H1 (cell line): Measurements from ENCODE around the gene SSTR5. TPM values are rescaled to one million over a fixed set of nuclear protein-coding genes. Genes with fewer than 3 reads are reported as not detected.
"Not testable (repeated sequence)": the region's sequence is repeated elsewhere in the genome, so short reads cannot be mapped to it uniquely, and the experiment has no call there.

Experiments
- CTCF ChIA-PET: fragments of 300-600 bp; sonication (Branson Sonifier 250); formaldehyde crosslinking; loops from one replicate; lab custom pipeline; 2021; ENCODE audit not compliant: partially characterized antibody; lab: Charles Lee
- POLR2A ChIA-PET: fragments of 300-600 bp; sonication (Branson Sonifier 250); formaldehyde crosslinking; loops from one replicate; lab custom pipeline; 2021; ENCODE audit warnings: inconsistent platforms; ENCODE audit not compliant: partially characterized antibody; lab: Charles Lee
- DNase-seq, 2 experiments: peaks; one replicate each; pipeline versions ENCODE4 v3.0.0 to v3.0.0-alpha.2; 2010 to 2022; ENCODE audit warnings: low spot score in 2 of 2, low read depth in 1 of 2, mixed read lengths in 1 of 2
- FAIRE-seq: peaks from 2 replicates; lab custom pipeline; 2011; peaks lifted over from hg19 to GRCh38; lab: Jason Lieb, UNC
- H2AFZ ChIP-seq: 2 replicates; pipeline ENCODE4 v1.8.1; 2012; ENCODE audit warnings: low read length, inconsistent platforms
- H2AK5ac ChIP-seq: 2 replicates; pipeline ENCODE4 v1.6.1; 2013; ENCODE audit warnings: low read depth, low read length
- H2BK120ac ChIP-seq: replicated peaks from 2 replicates; pipeline ENCODE3; 2013; ENCODE audit warnings: low read depth, low read length, inconsistent platforms
- H2BK12ac ChIP-seq: 2 replicates; pipeline ENCODE4 v1.6.1; 2013; ENCODE audit warnings: low read depth, low read length
- H2BK15ac ChIP-seq: 2 replicates; pipeline ENCODE4 v1.6.1; 2013; ENCODE audit warnings: low read length
- H2BK20ac ChIP-seq: 2 replicates; pipeline ENCODE4 v1.6.1; 2013; ENCODE audit warnings: low read length
- H2BK5ac ChIP-seq: 2 replicates; pipeline ENCODE4 v1.6.1; 2013; ENCODE audit warnings: low read depth, low read length
- H3K14ac ChIP-seq: 2 replicates; pipeline ENCODE4 v1.6.1; 2013; ENCODE audit warnings: inconsistent platforms; ENCODE audit not compliant: insufficient read length
- H3K18ac ChIP-seq: 2 replicates; pipeline ENCODE4 v1.6.1; 2013; ENCODE audit warnings: low read length; ENCODE audit errors: extremely low read depth
- H3K23ac ChIP-seq: 2 replicates; pipeline ENCODE4 v1.6.1; 2013; ENCODE audit warnings: inconsistent platforms; ENCODE audit not compliant: insufficient read length
- H3K23me2 ChIP-seq: 2 replicates; pipeline ENCODE4 v1.6.1; 2013; ENCODE audit warnings: low read depth, low read length
- H3K27ac ChIP-seq: 2 replicates; pipeline ENCODE4 v1.6.1; 2011; ENCODE audit warnings: low read depth, low read length, inconsistent platforms
- H3K27me3 ChIP-seq, 4 experiments: replicated peaks in 1 of 4; 1 replicate in 1 of 4; 2 replicates in 3 of 4; pipeline versions ENCODE4 v1.6.1 to v1.8.1; 2011 to 2013; ENCODE audit warnings: low read length in 3 of 4, mild to moderate bottlenecking in 3 of 4, inconsistent platforms in 2 of 4, mixed read lengths in 2 of 4, moderate library complexity in 1 of 4; ENCODE audit not compliant: control insufficient read depth in 3 of 4, insufficient read depth in 3 of 4; ENCODE audit errors: extremely low read depth in 1 of 4
- H3K36me3 ChIP-seq, 4 experiments: 2 replicates each; pipeline versions ENCODE4 v1.6.1 to v1.8.1; 2011 to 2013; ENCODE audit warnings: mild to moderate bottlenecking in 4 of 4, low read length in 3 of 4, moderate library complexity in 2 of 4, control low read depth in 1 of 4, inconsistent platforms in 1 of 4; ENCODE audit not compliant: insufficient read depth in 4 of 4, control insufficient read depth in 2 of 4
- H3K4ac ChIP-seq: replicated peaks from 2 replicates; pipeline ENCODE3; 2013; ENCODE audit warnings: low read length, low read depth, mixed read lengths, inconsistent platforms; ENCODE audit not compliant: insufficient read length
- H3K4me1 ChIP-seq, 4 experiments: replicated peaks in 1 of 4; 1 replicate in 1 of 4; 2 replicates in 3 of 4; pipeline versions ENCODE4 v1.6.1 to v1.8.1; 2011 to 2013; ENCODE audit warnings: low read length in 3 of 4, inconsistent platforms in 2 of 4, mixed read lengths in 1 of 4; ENCODE audit not compliant: insufficient read depth in 4 of 4, control insufficient read depth in 3 of 4
- H3K4me2 ChIP-seq, 2 experiments: 2 replicates each; pipeline versions ENCODE4 v1.6.1 to v1.8.1; 2011 to 2013; ENCODE audit warnings: low read depth in 2 of 2, low read length in 2 of 2, control low read depth in 1 of 2, inconsistent platforms in 1 of 2, mild to moderate bottlenecking in 1 of 2; ENCODE audit not compliant: insufficient read depth in 1 of 2
- H3K4me3 ChIP-seq, 4 experiments: fragments of 200-600, 300-600 bp in 1 of 4; sonication (generic), shearing (Covaris generic), sonication (Bioruptor Twin) in 1 of 4; 2 replicates each; pipeline versions ENCODE4 v1.5.1 to v1.8.1; 2011 to 2016; ENCODE audit warnings: low read length in 4 of 4, low read depth in 3 of 4, control low read depth in 2 of 4, inconsistent platforms in 2 of 4, mild to moderate bottlenecking in 2 of 4, mixed read lengths in 1 of 4, moderate library complexity in 1 of 4; ENCODE audit not compliant: insufficient read depth in 2 of 4; ENCODE audit errors: extremely low read depth in 1 of 4
- H3K56ac ChIP-seq: replicated peaks from 2 replicates; pipeline ENCODE3; 2013; ENCODE audit warnings: low read depth, mild to moderate bottlenecking, mixed read lengths, low read length, inconsistent platforms; ENCODE audit not compliant: insufficient read length
- H3K79me1 ChIP-seq: 2 replicates; pipeline ENCODE4 v1.6.1; 2013; ENCODE audit warnings: low read depth, low read length, control low read depth
- H3K79me2 ChIP-seq, 2 experiments: 2 replicates each; pipeline versions ENCODE4 v1.6.1 to v1.8.1; 2012 to 2013; ENCODE audit warnings: low read length in 2 of 2, mild to moderate bottlenecking in 2 of 2, inconsistent platforms in 1 of 2; ENCODE audit not compliant: insufficient read depth in 2 of 2, control insufficient read depth in 1 of 2
- H3K9ac ChIP-seq, 4 experiments: replicated peaks in 1 of 4; 1 replicate in 1 of 4; 2 replicates in 3 of 4; pipeline versions ENCODE4 v1.6.1 to v1.8.1; 2011 to 2013; ENCODE audit warnings: low read depth in 3 of 4, low read length in 3 of 4, control low read depth in 2 of 4, mild to moderate bottlenecking in 2 of 4, moderate library complexity in 2 of 4, inconsistent platforms in 1 of 4; ENCODE audit errors: extremely low read depth in 1 of 4
- H3K9me3 ChIP-seq, 2 experiments: 2 replicates each; pipeline versions ENCODE4 v1.6.1 to v1.8.1; 2012 to 2013; ENCODE audit warnings: mild to moderate bottlenecking in 2 of 2, moderate library complexity in 2 of 2, control low read depth in 1 of 2, inconsistent platforms in 1 of 2, low read depth in 1 of 2, low read length in 1 of 2, mixed read lengths in 1 of 2; ENCODE audit not compliant: insufficient read depth in 2 of 2
- H4K20me1 ChIP-seq, 2 experiments: replicated peaks in 1 of 2; 2 replicates each; pipeline versions ENCODE3 to v1.8.1; 2011 to 2013; ENCODE audit warnings: inconsistent platforms in 2 of 2, low read length in 2 of 2, mild to moderate bottlenecking in 1 of 2; ENCODE audit not compliant: insufficient read depth in 2 of 2, control insufficient read depth in 1 of 2
- H4K5ac ChIP-seq: 2 replicates; pipeline ENCODE4 v1.6.1; 2013; ENCODE audit warnings: low read length, low read depth, mixed read lengths, inconsistent platforms; ENCODE audit not compliant: insufficient read length
- H4K8ac ChIP-seq: 2 replicates; pipeline ENCODE4 v1.8.0; 2013; ENCODE audit warnings: mild to moderate bottlenecking, moderate library complexity, low read length, inconsistent platforms; ENCODE audit not compliant: insufficient read depth; ENCODE audit errors: extremely low read depth
- H4K91ac ChIP-seq: replicated peaks from 2 replicates; pipeline ENCODE3; 2013; ENCODE audit warnings: low read length, mixed read lengths, inconsistent platforms; ENCODE audit not compliant: insufficient read length
- CTBP2 ChIP-seq: IDR thresholded peaks from 2 replicates; pipeline ENCODE4 v1.7.0; 2011; ENCODE audit warnings: borderline replicate concordance, mild to moderate bottlenecking, moderate library complexity, mixed read lengths, low read length; ENCODE audit not compliant: insufficient read depth, insufficient read length
- EP300 ChIP-seq, 2 experiments: IDR thresholded peaks; 1 replicate in 1 of 2; 2 replicates in 1 of 2; pipeline ENCODE4 v1.6.1; 2011 to 2012; ENCODE audit warnings: low read depth in 2 of 2, low read length in 2 of 2, mild to moderate bottlenecking in 2 of 2, borderline replicate concordance in 1 of 2, inconsistent platforms in 1 of 2, moderate library complexity in 1 of 2
- GABPA ChIP-seq: IDR thresholded peaks from 2 replicates; pipeline ENCODE4 v1.6.1; 2011; ENCODE audit warnings: mild to moderate bottlenecking, low read length, moderate library complexity, borderline replicate concordance; ENCODE audit not compliant: insufficient read depth
- JUN ChIP-seq: IDR thresholded peaks from 2 replicates; pipeline ENCODE4 v1.6.1; 2011; ENCODE audit warnings: low read depth, mild to moderate bottlenecking, improper control_type of control experiment, low read length
- JUND ChIP-seq: IDR thresholded peaks from 2 replicates; pipeline ENCODE4 v1.6.1; 2011; ENCODE audit warnings: mild to moderate bottlenecking, improper control_type of control experiment, low read length
- PHF8 ChIP-seq: fragments of 200-600 bp; sonication (generic); conservative IDR thresholded peaks from 2 replicates; pipeline ENCODE4 v1.7.1; 2012; ENCODE audit warnings: low read depth, mild to moderate bottlenecking, inconsistent platforms, low read length, moderate library complexity
- SRF ChIP-seq: IDR thresholded peaks from 2 replicates; pipeline ENCODE4 v1.6.1; 2011; ENCODE audit warnings: mild to moderate bottlenecking, low read depth, low read length, moderate library complexity
- TBP ChIP-seq: IDR thresholded peaks from 2 replicates; pipeline ENCODE4 v1.6.1; 2011; ENCODE audit warnings: low read depth, low read length, improper control_type of control experiment
- WGBS, 2 experiments: shearing (Covaris generic) in 1 of 2; methylation state at CpG; one replicate each; pipeline versions ENCODE4 v1.1.6 to v1.1.7; 2013 to 2015; ENCODE audit warnings: low lambda C conversion rate in 2 of 2, mixed read lengths in 2 of 2, inconsistent platforms in 1 of 2, low coverage in 1 of 2, missing lambda C conversion rate in 1 of 2; ENCODE audit not compliant: insufficient replicate concordance in 2 of 2, insufficient coverage in 1 of 2, insufficient read length in 1 of 2; ENCODE audit errors: extremely low coverage in 1 of 2, missing lambda C conversion rate in 1 of 2; 5-methylcytosine and 5-hydroxymethylcytosine counted together
- polyA plus RNA-seq, 7 experiments: library from polyadenylated mRNA; depleted of rRNA in 3 of 7; stranded (reverse) in 5 of 7; unstranded in 2 of 7; fragments of >200 nt in 5 of 7; fragments of 200-250 nt in 2 of 7; gene quantifications; 1 replicate in 5 of 7; 2 replicates in 1 of 7; 4 replicates in 1 of 7; pipeline versions ENCODE4 v1.2.1 to v1.2.3, GENCODE V29; 2011 to 2013; ENCODE audit warnings: missing spikeins in 2 of 7, mixed read lengths in 2 of 7
- total RNA-seq: library from RNA; stranded (reverse); fragmentation: NEBNext Ultra II Directional; extraction: Animal tissue kit (Norgen Biotek cat#: 25700); gene quantifications from 2 replicates; pipeline ENCODE4 v1.2.1, GENCODE V29; 2021
- TF ChIP-seq, protein P1 (sequence below): IDR thresholded peaks from 2 replicates; pipeline ENCODE4 v1.6.1; 2012; ENCODE audit warnings: low read length, inconsistent platforms

Gene SSTR5
- total and polyA plus RNA-seq, 2 of the 8 experiments (the other 6 are each of a cell fraction or from before 2014, with no cell fraction given), result 0.56 to 0.60 TPM

DNA sequence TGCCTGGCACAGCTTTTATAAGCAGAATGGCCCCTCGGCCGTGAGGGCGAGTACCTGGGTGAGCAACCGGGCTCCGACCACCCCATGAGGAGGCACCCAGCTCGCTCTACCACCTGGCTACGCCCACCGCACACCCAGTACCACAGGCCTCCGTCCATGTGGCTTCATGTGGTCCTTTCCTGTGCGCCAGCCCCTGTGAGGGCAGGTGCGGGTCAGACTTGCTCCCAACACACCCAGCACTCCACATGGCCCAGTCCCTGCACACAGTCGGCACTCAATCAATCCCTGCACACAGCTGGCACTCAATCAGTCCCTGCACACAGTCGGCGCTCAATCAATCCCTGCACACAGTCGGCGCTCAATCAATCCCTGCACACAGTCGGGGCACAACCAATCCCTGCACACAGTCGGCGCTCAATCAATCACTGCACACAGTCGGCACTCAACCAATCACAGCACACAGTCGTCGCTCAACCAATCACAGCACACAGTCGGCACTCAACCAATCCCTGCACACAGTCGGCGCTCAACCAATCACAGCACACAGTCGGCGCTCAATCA is 19.5 kb downstream of the SSTR5 start (continued):
- TF ChIP-seq JUN (no peak), GABPA (no peak), JUND (no peak), EP300 (IDR thresholded peaks at IDR 0.05; ENCODE audit: borderline replicate concordance in 1 of 2, low read depth in 2 of 2, low read length in 2 of 2) (no peak), CTBP2 (no peak), SRF (no peak), PHF8 (no peak), TBP (no peak)
- TF ChIP-seq, protein P1, sequence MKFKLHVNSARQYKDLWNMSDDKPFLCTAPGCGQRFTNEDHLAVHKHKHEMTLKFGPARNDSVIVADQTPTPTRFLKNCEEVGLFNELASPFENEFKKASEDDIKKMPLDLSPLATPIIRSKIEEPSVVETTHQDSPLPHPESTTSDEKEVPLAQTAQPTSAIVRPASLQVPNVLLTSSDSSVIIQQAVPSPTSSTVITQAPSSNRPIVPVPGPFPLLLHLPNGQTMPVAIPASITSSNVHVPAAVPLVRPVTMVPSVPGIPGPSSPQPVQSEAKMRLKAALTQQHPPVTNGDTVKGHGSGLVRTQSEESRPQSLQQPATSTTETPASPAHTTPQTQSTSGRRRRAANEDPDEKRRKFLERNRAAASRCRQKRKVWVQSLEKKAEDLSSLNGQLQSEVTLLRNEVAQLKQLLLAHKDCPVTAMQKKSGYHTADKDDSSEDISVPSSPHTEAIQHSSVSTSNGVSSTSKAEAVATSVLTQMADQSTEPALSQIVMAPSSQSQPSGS, result no peak

DNA sequence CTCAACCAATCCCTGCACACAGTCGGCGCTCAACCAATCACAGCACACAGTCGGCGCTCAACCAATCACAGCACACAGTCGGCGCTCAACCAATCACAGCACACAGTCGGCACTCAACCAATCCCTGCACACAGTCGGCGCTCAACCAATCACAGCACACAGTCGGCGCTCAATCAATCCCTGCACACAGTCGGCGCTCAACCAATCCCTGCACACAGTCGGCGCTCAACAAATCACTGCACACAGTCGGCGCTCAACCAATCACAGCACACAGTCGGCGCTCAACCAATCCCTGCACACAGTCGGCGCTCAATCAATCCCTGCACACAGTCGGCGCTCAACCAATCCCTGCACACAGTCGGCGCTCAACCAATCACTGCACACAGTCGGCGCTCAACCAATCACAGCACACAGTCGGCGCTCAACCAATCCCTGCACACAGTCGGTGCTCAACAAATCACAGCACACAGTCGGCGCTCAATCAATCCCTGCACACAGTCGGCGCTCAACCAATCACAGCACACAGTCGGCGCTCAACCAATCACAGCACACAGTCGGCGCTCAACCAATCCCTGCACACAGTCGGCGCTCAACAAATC is 20.2 kb downstream of the SSTR5 start:
- H3K79me1 ChIP-seq, H3K9me3 ChIP-seq, H4K91ac ChIP-seq, H2BK20ac ChIP-seq, H3K36me3 ChIP-seq, H3K4ac ChIP-seq, H4K8ac ChIP-seq, H3K18ac ChIP-seq, H3K4me3 ChIP-seq, H3K23ac ChIP-seq, H3K14ac ChIP-seq, H3K27ac ChIP-seq, POLR2A ChIA-PET, H4K5ac ChIP-seq, H2BK15ac ChIP-seq, H3K4me2 ChIP-seq, H3K27me3 ChIP-seq, H3K56ac ChIP-seq, H3K4me1 ChIP-seq, H2BK12ac ChIP-seq, H3K23me2 ChIP-seq, H2BK5ac ChIP-seq, H2BK120ac ChIP-seq, FAIRE-seq, H2AK5ac ChIP-seq, H3K9ac ChIP-seq, H4K20me1 ChIP-seq, DNase-seq, H2AFZ ChIP-seq, H3K79me2 ChIP-seq: not testable (repeated sequence)
- CTCF ChIA-PET, result interaction anchor here (0.6 to 1.4 kb wide), 4 partner anchors 38 to 401 kb away, joined by 3 to 4 read pairs (median 3); no protein-coding TSS in a partner anchor
- WGBS, 2 experiments, result 87% methylated on average over 19 of the region's 40 CpGs; no CpG with 5 or more reads in 1 of the 2 experiments
